ENCODE data around the gene NUP210L.
"Not testable (repeated sequence)": the region's sequence is repeated elsewhere in the genome, so short reads cannot be mapped to it uniquely, and the experiment has no call there.

The NUP210L gene

DNA sequence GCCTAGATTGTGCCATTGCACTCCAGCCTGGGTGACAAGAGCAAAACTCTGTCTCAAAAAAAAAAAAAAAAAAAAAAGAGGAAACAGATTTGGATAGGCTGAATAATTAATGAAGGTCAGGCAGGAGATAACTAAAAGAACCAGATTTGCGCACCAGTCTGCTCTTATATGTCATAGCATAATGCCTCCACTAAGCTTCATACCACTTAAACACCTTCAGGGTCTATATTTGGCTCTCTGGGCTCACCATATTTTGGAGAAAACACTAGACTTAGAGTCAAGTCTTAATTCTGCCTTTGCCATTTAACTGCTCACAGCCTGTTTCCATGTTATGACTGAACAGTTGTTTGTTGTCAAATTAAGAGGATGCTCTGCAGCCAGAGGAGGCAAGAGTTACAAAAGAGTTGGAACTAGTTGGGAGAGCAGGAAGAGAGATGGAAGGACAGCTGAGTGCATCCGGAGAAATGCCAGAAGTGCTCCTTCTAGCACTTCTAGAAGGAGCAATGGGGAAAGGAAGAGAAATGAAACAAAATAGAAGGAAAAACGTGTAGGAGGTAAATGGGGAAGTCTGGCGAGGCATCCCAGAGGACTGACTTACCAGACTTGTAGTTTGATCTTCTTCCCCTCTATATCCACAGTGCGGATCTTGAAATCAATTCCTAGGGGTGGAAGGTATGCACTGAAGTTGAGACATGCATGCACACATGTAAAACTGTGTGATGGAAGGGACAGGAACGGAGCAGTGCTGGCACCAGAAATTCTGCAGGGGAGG lies 170.6 kb downstream of the NUP210L start:
- H3K4me3 ChIP-seq (ENCODE audit: low read depth, low read length), result peak overlapping the region; percentile 91
- DNase-seq (ENCODE audit: low read depth), result no peak
- in situ Hi-C loops (cut with HindIII; ENCODE audit: low sequenced_read_pairs), result loop anchor here (5.0 kb wide), 1 partner anchor 62 kb away; the partner anchor contains the start of gene GATAD2B
- no peak for TF ChIP-seq CTCF (IDR thresholded peaks at IDR 0.05; ENCODE audit: low read depth, low read length, missing control alignments)

DNA sequence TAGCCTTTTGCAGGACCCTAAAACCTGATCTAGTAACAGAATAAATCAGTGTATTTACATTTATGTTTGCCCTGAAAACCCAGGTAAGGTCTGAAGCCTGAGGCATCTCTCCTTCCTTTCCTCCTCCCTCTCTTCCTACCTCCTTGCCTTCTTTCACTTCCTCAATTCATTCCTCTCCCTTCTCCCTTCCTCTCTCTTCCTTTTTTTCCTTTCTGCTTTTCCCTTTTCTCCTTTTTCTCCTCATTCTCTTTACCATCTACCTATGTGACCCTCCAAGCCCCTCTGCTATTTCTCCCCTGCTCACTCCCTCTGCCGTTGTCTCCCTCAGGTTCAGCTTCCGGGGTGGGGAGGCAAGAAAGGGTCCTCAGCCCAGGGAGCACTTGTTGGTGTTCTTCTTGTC lies 173.1 kb downstream of the NUP210L start:
- in situ Hi-C loops (cut with HindIII; ENCODE audit: low sequenced_read_pairs), result loop anchor here (5.0 kb wide), 1 partner anchor 59 kb away; the partner anchor contains the start of gene GATAD2B
- not testable (repeated sequence) for H3K4me3 ChIP-seq (ENCODE audit: low read depth, low read length)

GRCh38 chr1:153979091-153979490 lies 175.8 kb downstream of the NUP210L start:
- in situ Hi-C loops (cut with HindIII; ENCODE audit: low sequenced_read_pairs); DNase-seq (ENCODE audit: low read depth); H3K4me3 ChIP-seq (ENCODE audit: low read depth, low read length): not testable (repeated sequence)

More for the DNA sequence above, 173.1 kb downstream of the NUP210L start:
- DNase-seq (ENCODE audit: low read depth), result not testable (repeated sequence)

GRCh38 chr1:153978274-153978909 lies 176.5 kb downstream of the NUP210L start:
- peak overlapping the region; percentile 97 for H3K4me3 ChIP-seq (ENCODE audit: low read depth, low read length)
- in situ Hi-C loops (cut with HindIII; ENCODE audit: low sequenced_read_pairs), result no loop called here
- no peak for DNase-seq (ENCODE audit: low read depth)
- TF ChIP-seq CTCF (IDR thresholded peaks at IDR 0.05; ENCODE audit: low read depth, low read length, missing control alignments), result no peak

DNA sequence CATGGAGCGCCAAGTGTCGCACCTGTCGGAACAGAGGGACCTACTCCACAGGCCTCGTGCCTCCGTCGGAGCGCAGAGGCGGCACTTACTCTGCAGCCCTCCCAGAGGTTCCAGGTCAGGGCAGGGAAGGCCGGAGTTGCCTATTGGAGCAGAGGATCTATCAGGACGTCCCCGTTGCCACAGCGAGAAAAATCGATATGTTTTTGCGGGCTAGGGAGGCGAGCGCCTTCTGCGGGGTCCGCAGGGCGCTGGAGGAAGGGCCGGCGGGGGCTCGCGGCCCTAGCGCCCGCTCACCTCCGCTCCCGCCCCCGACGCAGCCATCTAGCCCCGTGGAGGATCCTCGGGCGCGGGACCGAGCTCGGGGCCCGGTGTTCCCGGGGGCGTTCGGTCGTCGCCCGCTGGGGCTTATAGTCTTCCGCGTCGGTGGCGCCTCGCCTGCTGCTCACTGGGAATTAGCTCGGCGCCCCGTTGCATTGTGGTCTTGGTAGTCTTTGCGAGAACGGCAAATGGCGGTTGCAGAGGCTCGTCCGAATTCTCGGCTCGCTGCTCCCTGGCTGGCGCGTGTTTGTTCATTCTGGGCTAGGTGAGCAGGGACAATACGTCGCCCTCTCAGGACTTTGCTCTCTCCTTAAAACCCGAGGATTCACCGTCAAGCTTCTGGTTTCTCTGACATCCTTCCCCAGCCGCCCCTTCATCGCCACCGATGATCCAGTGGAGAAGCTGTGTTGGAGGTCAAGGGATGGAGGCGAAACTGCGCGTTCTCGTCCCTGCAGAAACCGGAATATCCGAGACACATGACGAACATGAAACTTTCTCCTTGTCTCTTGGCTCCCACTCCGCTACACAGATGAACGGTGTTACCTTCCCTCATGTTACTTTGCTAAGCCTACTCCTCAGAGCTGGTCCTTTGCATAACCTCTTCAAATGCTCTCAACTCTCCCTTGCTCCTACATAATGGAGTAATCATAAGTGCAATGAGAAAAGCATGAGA lies 177.3 kb downstream of the NUP210L start, which contains the start of gene JTB:
Gene JTB (minus strand): TSS at position 425 of the 991 bp plus-strand sequence. CDS start 422 bp downstream, at position 3.
- in situ Hi-C loops (cut with HindIII; ENCODE audit: low sequenced_read_pairs), result no loop called here
- H3K4me3 ChIP-seq (ENCODE audit: low read depth, low read length), result peak within 1 kb of the TSS; percentile 97
- DNase-seq (ENCODE audit: low read depth), result no peak
- TF ChIP-seq CTCF (IDR thresholded peaks at IDR 0.05; ENCODE audit: low read depth, low read length, missing control alignments), result no peak

GRCh38 chr1:153976819-153977249 lies 178.0 kb downstream of the NUP210L start:
- no peak for DNase-seq (ENCODE audit: low read depth)
- peak overlapping the region; percentile 97 for H3K4me3 ChIP-seq (ENCODE audit: low read depth, low read length)
- TF ChIP-seq CTCF (IDR thresholded peaks at IDR 0.05; ENCODE audit: low read depth, low read length, missing control alignments), result no peak
- in situ Hi-C loops (cut with HindIII; ENCODE audit: low sequenced_read_pairs), result no loop called here

- in situ Hi-C loops (cut with HindIII; ENCODE audit: low sequenced_read_pairs), result no loop called here
- no peak overlapping the region for H3K4me3 ChIP-seq (ENCODE audit: low read depth, low read length)
- no peak for DNase-seq (ENCODE audit: low read depth)
- no peak for TF ChIP-seq CTCF (IDR thresholded peaks at IDR 0.05; ENCODE audit: low read depth, low read length, missing control alignments)
Observed at GRCh38 chr1:153973525-153973924, 181.3 kb downstream of the NUP210L start.
